Stimulated activated effector memory CD8-positive, alpha-beta T cell treated with anti-CD3 and anti-CD28 coated beads, Interleukin-12 subunit alpha, Interleukin-12 subunit beta, amount 100 ng/mL, for 72 hours (primary cell): ENCODE results near the gene HES4.
"Not testable (repeated sequence)": the region's sequence is repeated elsewhere in the genome, so short reads cannot be mapped to it uniquely, and the experiment has no call there.

Experiments used
- ATAC-seq: fragments of 150-1000 bp; cut with Tn5 transposase; 2 replicates; pipeline ENCODE4 v1.10.0; 2021
- DNase-seq, 2 donors: peaks; one replicate each; pipeline ENCODE4 v3.0.0; 2021 to 2022; ENCODE audit warnings: low spot score in 2 of 2
- H3K27ac Mint-ChIP-seq: one replicate; pipeline ENCODE4 v1.8.0; 2022; ENCODE audit warnings: mild to moderate bottlenecking, mixed read lengths
- H3K36me3 Mint-ChIP-seq: one replicate; pipeline ENCODE4 v1.8.0; 2022; ENCODE audit warnings: mild to moderate bottlenecking, mixed read lengths
- H3K4me1 Mint-ChIP-seq: one replicate; pipeline ENCODE4 v1.8.0; 2022; ENCODE audit warnings: mixed read lengths
- H3K4me3 Mint-ChIP-seq: one replicate; pipeline ENCODE4 v1.8.0; 2022; ENCODE audit warnings: mild to moderate bottlenecking, mixed read lengths
- H3K9me3 Mint-ChIP-seq: one replicate; pipeline ENCODE4 v1.8.0; 2022; ENCODE audit warnings: mixed read lengths

Gene HES4

DNA sequence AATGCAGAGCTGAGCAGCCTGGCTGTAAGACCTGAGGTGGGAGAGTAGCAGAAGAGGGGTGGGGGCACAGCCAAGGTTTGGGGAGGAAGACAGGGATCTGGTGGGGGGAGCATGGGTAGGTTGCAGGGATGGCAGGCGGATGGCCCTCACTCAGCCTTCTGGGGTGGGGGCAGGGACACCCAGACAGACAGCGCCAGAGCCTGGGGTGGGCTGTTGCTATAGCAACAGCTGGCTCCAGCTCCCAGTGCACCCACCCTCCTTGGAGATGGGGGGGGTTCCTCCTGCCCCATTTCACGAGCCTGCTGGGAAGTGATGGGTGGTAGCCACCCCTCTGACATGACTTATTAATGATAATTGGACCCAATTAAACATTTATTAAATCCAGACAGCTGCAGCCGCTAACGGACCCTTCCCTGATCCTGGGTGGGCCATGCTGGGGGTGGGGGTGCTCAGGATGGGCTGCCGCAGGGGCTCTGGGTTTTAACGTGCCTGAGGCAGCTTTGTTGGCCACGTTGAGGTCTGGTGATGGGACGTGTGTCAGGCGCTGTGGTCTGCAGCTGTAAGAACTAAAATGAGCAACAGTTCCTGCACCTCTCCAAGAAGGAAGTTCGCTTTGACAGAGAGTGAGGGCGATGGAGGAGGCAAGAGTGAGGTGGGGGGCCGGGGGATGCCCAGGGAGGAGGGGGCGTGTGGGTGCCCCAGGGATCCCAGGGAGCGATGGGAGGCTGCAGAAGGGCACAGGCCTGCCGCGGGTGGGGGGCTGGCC, 39.4 kb upstream of the HES4 start:
- H3K36me3 Mint-ChIP-seq = peaks cover 7% of the 10 kb centered on the region
- no peaks in the 10 kb centered on the region for H3K9me3 Mint-ChIP-seq
- peaks cover 30% of the 10 kb centered on the region for H3K4me1 Mint-ChIP-seq
- ATAC-seq (peak; percentile 65), DNase-seq (no peak)
- H3K4me3 Mint-ChIP-seq = peak overlapping the region; percentile 77
- peak overlapping the region; percentile 46 for H3K27ac Mint-ChIP-seq

DNA sequence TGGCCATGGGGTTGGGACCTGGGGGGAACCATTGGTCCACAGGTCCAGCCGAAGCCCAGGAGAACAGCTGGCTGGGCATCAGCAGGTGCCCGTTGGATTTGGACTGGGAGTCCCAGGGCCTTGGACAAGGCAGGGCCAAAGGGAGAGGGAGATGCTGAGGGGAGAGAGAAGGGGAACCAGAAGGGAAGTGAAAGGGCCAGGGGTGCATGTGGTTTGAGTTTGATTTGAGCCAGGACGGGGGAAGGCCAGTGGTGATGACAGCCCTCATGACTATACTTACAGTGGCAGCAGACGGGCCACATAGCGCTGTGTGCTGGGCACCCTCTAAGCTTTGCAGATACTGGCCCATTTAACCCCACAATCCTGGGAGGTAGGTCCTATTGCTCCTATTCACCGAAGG, 38.8 kb upstream of the HES4 start:
- no peak for DNase-seq
- Mint-ChIP-seq H3K9me3 (no peaks in the 10 kb centered on the region), H3K27ac (no peak overlapping the region), H3K36me3 (peaks cover 7% of the 10 kb centered on the region), H3K4me3 (peak overlapping the region; percentile 77), H3K4me1 (peaks cover 30% of the 10 kb centered on the region)
- ATAC-seq = peak; percentile 16

- H3K9me3 Mint-ChIP-seq = no peaks in the 10 kb centered on the region
- H3K36me3 Mint-ChIP-seq = peaks cover 7% of the 10 kb centered on the region
- ATAC-seq = no peak
- no peak for DNase-seq
- H3K4me1 Mint-ChIP-seq = peaks cover 26% of the 10 kb centered on the region
- H3K27ac Mint-ChIP-seq = no peak overlapping the region
- H3K4me3 Mint-ChIP-seq = no peak overlapping the region
Measured at GRCh38 chr1:1037366-1038327, 37.8 kb upstream of the HES4 start.

DNA sequence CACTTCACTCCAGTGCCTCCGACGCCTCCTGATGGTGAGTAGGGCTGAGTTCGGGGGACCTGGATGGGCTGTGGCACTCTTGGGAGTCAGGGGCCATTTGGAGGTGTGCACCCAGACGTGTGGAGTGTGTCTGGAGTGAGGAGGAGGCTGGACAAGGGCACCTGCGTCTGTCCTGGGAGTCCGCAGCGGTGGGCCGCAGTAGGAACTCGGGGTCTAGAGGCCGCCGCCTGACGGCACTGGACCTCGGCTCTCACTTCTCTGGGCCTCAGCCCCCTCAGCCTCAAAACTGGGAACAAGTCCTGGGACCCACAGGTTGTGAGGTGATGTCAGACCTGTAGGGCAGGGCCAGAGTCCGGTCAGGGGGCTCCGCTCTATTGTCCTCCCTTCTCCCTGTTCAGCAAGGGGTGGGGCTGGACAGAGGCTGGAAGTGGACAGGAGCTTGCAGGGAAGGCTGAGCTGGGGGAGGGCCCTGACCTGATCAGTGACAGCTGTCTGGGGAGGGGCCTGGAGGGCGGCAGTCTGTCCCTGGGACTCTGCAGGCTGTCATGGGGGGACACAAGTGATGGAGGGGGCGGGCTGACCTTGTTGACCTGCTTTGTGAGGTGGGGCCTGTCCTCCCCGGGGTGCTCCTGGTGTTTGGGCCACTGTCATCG, 35.5 kb upstream of the HES4 start:
- no peak overlapping the region for H3K27ac Mint-ChIP-seq
- H3K4me1 Mint-ChIP-seq = peaks cover 35% of the 10 kb centered on the region

GRCh38 chr1:1034439-1034781, 34.5 kb upstream of the HES4 start:
- ATAC-seq (no peak), DNase-seq (no peak)
- Mint-ChIP-seq H3K27ac (no peak overlapping the region), H3K4me3 (peak overlapping the region; percentile 67), H3K36me3 (peaks cover 13% of the 10 kb centered on the region), H3K4me1 (peaks cover 28% of the 10 kb centered on the region), H3K9me3 (no peaks in the 10 kb centered on the region)

More for the DNA sequence above, 35.5 kb upstream of the HES4 start:
- ATAC-seq (no peak), DNase-seq (no peak)
- no peaks in the 10 kb centered on the region for H3K9me3 Mint-ChIP-seq
- H3K4me3 Mint-ChIP-seq = no peak overlapping the region
- peaks cover 13% of the 10 kb centered on the region for H3K36me3 Mint-ChIP-seq

DNA sequence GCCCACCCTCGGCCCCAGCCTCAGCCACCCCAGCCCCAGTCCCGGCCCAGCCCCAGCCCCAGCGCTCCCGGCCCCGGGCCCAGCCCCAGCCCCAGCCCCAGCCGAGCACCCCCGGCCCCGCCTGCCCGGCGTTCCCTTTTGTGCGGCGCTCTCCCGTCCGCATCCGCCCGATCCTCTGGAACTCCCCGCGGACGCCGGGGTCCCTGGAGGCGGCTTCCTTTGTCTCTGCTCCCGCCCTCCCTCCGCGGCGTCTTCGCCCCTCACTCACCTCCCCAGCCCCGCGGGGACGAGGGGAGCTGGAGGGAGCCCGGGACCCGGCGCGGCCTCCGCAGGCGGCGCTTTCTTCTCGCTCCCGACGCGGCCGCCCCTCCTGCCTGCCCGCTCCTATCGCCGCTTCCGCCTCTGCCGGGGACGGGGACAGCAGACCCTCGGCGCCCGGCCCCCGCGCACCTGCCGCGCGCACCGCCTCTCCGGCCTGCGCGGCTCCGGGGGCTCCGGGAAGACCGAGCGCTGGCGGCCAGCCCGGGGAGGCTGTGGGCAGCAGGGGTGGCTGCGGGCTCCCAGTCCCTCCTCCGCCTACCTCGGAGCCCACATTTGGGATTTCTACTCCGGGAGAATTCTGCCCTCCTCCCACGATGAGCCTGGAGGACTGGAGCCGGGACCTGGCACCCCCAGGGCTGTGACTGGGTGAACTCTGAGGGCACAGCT, 34.0 kb upstream of the HES4 start:
- DNase-seq (no peak), ATAC-seq (no peak)
- H3K36me3 Mint-ChIP-seq = peaks cover 13% of the 10 kb centered on the region
- H3K9me3 Mint-ChIP-seq = no peaks in the 10 kb centered on the region
- H3K4me1 Mint-ChIP-seq = peaks cover 23% of the 10 kb centered on the region
- peak overlapping the region; percentile 67 for H3K4me3 Mint-ChIP-seq
- no peak overlapping the region for H3K27ac Mint-ChIP-seq

DNA sequence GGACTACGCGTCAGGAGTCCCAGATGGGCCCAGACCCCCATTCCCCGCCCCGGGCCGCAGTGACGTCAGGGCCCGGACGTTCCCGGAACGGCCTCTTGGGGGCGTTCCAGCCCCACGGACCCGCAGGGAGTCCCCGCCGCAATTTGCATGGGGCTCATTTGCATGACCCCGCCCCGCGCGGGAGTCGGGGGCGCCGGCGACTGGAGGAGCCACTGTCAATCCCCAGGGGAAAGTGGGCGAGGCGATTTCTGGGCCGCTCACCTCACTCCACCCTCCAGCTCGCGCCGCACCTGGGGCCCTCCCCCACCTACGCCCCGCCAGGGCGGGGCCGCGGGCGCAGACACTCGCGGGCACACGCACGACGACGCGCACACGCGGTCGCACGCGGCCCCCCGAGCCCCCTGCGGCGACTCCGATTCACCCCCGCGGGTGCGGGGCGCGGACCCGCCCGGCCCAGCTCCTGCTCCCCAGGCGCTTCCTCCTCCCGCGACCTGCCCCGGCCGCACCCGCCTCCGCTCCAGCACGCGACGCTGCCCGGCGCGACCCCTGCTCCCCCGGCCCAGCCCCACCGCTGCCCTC, 33.2 kb upstream of the HES4 start:
- peak; percentile 81 to 94 for DNase-seq
- Mint-ChIP-seq H3K27ac (no peak overlapping the region), H3K4me3 (peak overlapping the region; percentile 67), H3K4me1 (peaks cover 16% of the 10 kb centered on the region), H3K9me3 (no peaks in the 10 kb centered on the region), H3K36me3 (peaks cover 5% of the 10 kb centered on the region)
- ATAC-seq = peak; percentile 94

GRCh38 chr1:1032424-1032823, 32.5 kb upstream of the HES4 start:
- Mint-ChIP-seq H3K4me1 (peaks cover 16% of the 10 kb centered on the region), H3K36me3 (peaks cover 5% of the 10 kb centered on the region), H3K9me3 (no peaks in the 10 kb centered on the region), H3K4me3 (peak overlapping the region; percentile 67), H3K27ac (peak overlapping the region; percentile 29)
- DNase-seq (no peak), ATAC-seq (no peak)

GRCh38 chr1:1031659-1032235, 31.9 kb upstream of the HES4 start:
- ATAC-seq (no peak), DNase-seq (no peak)
- H3K9me3 Mint-ChIP-seq = no peaks in the 10 kb centered on the region
- H3K36me3 Mint-ChIP-seq = peaks cover 5% of the 10 kb centered on the region
- H3K27ac Mint-ChIP-seq = peak overlapping the region; percentile 29
- peak overlapping the region; percentile 67 for H3K4me3 Mint-ChIP-seq
- peaks cover 16% of the 10 kb centered on the region for H3K4me1 Mint-ChIP-seq

DNA sequence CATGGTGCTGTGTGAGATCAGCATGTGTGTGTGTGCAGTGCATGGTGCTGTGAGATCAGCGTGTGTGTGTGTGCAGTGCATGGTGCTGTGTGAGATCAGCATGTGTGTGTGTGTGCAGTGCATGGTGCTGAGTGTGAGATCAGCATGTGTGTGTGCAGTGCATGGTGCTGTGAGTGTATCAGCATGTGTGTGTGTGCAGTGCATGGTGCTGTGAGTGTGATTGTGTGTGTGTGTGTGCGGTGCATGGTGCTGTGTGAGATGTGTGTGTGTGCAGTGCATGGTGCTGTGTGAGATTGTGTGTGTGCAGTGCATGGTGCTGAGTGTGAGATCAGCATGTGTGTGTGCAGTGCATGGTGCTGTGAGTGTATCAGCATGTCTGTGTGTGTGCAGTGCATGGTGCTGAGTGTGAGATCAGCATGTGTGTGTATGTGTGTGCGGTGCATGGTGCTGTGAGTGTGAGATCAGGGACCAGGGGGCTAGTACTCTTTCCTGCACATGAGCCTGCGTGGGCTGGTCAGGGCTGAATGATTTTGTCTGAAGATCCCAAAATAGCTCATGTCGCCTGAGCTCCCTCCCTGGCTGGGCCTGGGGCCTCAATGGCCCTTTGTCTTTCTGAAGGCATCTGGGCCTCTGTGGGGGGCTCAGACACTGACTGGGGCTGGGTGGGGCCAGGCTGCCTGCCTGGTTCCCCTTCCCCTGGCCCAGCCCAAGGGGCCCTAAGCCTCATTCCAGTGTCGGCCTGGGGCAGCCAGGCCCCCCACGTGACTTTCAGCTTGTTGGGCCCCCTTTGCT, 31.2 kb upstream of the HES4 start:
- not testable (repeated sequence) for H3K4me3 Mint-ChIP-seq, H3K36me3 Mint-ChIP-seq, H3K27ac Mint-ChIP-seq, DNase-seq, ATAC-seq, H3K9me3 Mint-ChIP-seq
- H3K4me1 Mint-ChIP-seq = peaks cover 14% of the 10 kb centered on the region

- DNase-seq = no peak
- Mint-ChIP-seq H3K4me1 (peaks cover 17% of the 10 kb centered on the region), H3K36me3 (peaks cover 12% of the 10 kb centered on the region), H3K27ac (no peak overlapping the region), H3K9me3 (no peaks in the 10 kb centered on the region), H3K4me3 (no peak overlapping the region)
- no peak for ATAC-seq
Measured at GRCh38 chr1:1027791-1028190, 27.9 kb upstream of the HES4 start.

DNA sequence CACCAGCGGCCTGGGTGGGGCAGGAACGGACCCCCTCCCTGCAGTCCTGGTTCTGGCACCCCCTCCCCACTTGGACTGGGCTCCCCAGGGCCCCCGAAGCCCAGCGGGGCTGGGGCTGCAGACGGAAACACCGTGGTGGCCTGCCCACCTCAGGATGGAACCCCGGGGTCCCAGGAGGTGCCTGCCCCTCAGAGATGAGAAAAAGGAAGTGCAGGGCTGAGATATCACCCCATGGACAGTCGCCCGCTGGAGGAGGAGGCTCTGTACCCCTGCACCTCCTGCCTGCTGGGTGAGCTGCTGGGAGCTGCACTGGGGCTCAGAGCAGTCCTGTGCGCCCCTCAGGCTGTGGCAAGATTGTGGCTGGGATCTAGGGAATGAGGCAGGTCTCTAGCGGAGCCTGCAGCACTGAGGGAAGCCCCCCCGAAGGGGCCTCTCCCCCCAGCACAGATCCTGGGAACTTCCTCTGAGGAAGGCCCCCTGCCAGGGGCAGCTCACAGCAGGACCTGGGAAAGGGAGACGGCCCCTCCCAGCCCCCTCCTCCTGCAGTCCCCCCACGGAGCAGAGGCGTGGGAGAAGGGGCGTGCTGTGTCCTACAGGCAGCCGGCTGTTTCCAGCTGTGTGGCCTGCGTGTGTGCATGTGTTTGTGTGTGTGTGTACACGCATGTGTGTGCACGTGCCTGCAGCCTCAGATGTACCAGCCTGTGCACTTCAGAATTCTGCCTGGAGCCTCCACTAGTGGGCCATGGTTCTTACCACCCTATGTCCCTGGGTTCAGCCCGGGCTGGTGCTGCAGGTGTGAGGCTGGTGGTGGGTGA, 26.9 kb upstream of the HES4 start:
- peaks cover 16% of the 10 kb centered on the region for H3K4me1 Mint-ChIP-seq
- no peak overlapping the region for H3K27ac Mint-ChIP-seq
- DNase-seq (no peak), ATAC-seq (peak; percentile 16)
- H3K36me3 Mint-ChIP-seq = peaks cover 7% of the 10 kb centered on the region
- no peaks in the 10 kb centered on the region for H3K9me3 Mint-ChIP-seq
- H3K4me3 Mint-ChIP-seq = no peak overlapping the region

- Mint-ChIP-seq H3K9me3 (no peaks in the 10 kb centered on the region), H3K36me3 (peaks cover 7% of the 10 kb centered on the region)
- ATAC-seq = no peak
Measured at GRCh38 chr1:1025730-1026129, 25.8 kb upstream of the HES4 start.

More at GRCh38 chr1:1025730-1026129, 25.8 kb upstream of the HES4 start:
- H3K4me3 Mint-ChIP-seq = no peak overlapping the region
- no peak for DNase-seq
- peaks cover 16% of the 10 kb centered on the region for H3K4me1 Mint-ChIP-seq
- H3K27ac Mint-ChIP-seq = peak overlapping the region; percentile 37
